Measurements from ENCODE around the gene TPBGL.

The TPBGL gene

GRCh38 chr11:75212411-75212810, 28.2 kb upstream of the TPBGL start:
- DNase-seq = no peak

DNA sequence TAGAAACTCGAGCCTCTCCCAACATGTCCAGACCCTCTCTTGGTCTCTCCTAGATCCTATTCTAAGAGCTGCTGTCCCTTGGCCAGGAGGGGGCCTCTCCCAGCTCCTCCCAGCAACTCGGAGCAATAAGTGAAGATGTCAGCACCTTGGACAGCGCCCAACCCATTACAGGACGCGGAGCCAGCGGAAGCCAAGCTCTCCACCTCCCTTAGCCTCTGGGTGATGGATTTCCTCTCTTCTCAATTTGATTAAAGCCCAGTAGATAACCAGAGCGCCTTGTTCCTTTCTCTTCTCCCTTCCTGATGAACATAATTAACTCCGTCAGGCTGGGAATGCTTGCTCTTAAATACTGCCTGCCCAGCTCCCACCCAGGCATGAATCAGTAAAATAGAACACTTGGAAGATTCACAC, 26.2 kb upstream of the TPBGL start:
- peak; percentile 58 for DNase-seq

DNA sequence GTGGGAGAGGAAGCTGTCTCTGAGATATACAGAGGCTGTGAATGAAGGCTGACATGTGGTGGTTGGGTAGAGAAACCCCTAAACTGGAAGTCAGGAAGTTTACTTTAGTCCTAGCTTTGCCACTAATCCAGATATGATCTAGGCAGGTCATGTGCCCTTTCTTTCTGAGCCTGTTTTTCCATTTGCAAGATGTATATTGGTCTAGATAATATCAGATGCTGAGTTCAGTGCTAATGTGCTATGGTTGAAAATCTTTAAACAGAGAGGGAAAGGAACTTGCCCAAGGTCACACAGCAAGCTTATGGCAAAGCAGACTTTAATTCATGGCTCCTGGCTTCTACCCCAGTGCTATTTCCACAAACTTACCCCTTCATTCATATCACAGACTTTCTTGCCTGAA, 25.7 kb upstream of the TPBGL start:
- DNase-seq = no peak

GRCh38 chr11:75219869-75220268, 20.7 kb upstream of the TPBGL start:
- DNase-seq = no peak

DNA sequence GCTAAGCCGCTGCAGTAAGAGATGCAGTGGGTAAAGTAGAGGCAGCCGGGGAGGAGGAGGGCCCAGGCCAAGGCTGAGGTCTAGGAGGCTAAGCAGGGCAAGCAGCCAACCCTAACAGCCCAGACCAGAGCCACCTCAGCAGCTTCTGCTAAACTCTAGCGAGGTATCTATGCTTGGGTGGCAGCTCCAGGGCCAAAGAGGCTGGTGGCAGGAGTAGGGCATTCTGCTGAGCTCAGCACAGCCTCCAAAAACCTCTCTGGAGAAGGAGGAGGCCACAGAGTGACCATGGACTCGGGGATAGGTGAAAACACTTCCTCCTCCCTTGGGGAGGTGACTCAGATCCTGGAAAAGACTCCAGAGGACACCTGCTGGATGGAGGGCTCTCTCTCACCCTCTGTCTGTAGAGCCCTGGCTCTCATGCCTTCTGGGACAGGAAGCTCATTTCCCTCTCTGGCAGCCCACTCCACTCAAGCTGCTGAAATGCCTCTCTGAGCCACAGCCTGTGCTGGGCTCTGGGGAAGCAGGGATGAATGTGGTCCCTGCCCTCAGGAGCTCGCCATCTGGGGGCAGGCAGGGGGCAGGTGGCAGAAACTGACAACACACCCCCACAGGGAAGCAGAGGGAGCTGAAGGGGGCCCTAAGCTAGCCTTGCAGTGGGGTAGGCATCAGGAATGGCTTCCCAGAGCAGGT, 16.5 kb upstream of the TPBGL start:
- DNase-seq = no peak

- DNase-seq = no peak
These were observed 14.8 kb upstream of the TPBGL start for GRCh38 chr11:75225794-75226193.

DNA sequence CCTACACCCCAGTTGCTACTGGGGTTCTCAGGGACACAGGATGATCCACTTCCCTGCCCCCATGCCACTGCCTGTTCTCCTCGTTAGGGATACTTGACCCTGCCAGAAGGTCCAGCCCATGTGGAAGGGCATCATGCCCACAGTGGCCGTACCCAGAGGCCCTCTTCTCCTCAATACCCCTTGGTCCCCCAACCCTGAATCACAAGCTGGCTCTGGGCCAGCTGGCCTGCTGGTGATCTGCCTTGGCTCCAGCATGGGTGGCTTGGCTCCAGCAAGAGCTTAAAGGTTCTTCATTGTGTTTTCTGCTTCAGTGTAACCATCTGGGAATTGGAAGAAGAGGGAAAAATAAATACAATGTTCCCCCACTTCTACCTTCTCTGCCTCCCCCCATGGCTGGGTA, 11.1 kb upstream of the TPBGL start:
- DNase-seq = no peak

- no peak for DNase-seq
These were observed 10.0 kb upstream of the TPBGL start for GRCh38 chr11:75230621-75231020.

- DNase-seq = peak; percentile 35
These were observed 6.8 kb upstream of the TPBGL start for GRCh38 chr11:75233754-75234172.

- no peak for DNase-seq
These were observed 4.5 kb upstream of the TPBGL start for GRCh38 chr11:75236062-75236461.

DNA sequence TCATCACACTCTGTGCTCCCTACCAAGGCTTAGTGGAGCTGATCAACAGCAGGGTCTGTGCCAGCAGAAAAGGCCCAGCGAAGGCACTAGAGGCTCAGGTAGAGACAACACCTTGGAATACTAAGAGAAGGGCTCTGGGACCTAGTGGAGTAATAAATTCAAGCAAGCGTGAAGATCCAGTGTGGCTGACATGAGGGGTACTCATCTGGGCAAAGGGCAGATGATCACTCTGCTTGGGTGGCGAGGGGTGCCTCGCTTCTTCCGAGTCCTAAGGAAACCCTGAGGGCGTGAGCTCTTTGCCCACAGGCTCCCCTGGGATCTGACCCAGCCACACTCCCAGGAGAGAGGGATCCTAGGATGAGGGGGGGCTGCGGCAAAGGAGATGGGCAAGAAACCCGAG, 3.5 kb upstream of the TPBGL start:
- no peak for DNase-seq

- DNase-seq = no peak
These were observed 1.8 kb upstream of the TPBGL start for GRCh38 chr11:75238595-75239440.

- no peak for DNase-seq
These were observed 863 bp upstream of the TPBGL start for GRCh38 chr11:75239531-75240290.

DNA sequence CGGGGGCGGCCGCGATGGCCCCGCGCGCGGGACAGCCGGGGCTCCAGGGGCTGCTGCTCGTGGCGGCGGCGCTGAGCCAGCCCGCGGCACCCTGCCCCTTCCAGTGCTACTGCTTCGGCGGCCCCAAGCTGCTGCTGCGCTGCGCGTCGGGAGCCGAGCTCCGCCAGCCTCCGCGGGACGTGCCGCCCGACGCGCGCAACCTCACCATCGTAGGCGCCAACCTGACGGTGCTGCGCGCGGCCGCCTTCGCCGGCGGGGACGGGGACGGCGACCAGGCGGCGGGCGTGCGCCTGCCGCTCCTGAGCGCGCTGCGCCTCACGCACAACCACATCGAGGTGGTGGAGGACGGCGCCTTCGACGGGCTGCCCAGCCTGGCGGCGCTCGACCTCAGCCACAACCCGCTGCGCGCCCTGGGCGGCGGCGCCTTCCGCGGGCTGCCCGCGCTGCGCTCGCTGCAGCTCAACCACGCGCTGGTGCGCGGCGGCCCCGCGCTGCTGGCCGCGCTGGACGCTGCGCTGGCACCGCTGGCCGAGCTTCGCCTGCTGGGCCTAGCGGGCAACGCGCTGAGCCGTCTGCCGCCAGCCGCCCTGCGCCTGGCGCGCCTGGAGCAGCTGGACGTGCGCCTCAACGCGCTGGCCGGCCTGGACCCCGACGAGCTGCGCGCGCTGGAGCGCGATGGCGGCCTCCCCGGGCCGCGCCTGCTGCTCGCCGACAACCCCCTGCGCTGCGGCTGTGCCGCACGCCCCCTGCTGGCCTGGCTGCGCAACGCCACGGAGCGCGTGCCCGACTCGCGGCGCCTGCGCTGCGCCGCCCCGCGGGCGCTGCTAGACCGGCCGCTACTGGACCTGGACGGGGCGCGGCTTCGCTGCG, 697 bp downstream of the TPBGL start:
- DNase-seq = peak; percentile 64

- no peak for DNase-seq
These were observed 1.5 kb downstream of the TPBGL start for GRCh38 chr11:75241906-75242644.

GRCh38 chr11:75242722-75243600, 2.4 kb downstream of the TPBGL start:
- DNase-seq = no peak

DNA sequence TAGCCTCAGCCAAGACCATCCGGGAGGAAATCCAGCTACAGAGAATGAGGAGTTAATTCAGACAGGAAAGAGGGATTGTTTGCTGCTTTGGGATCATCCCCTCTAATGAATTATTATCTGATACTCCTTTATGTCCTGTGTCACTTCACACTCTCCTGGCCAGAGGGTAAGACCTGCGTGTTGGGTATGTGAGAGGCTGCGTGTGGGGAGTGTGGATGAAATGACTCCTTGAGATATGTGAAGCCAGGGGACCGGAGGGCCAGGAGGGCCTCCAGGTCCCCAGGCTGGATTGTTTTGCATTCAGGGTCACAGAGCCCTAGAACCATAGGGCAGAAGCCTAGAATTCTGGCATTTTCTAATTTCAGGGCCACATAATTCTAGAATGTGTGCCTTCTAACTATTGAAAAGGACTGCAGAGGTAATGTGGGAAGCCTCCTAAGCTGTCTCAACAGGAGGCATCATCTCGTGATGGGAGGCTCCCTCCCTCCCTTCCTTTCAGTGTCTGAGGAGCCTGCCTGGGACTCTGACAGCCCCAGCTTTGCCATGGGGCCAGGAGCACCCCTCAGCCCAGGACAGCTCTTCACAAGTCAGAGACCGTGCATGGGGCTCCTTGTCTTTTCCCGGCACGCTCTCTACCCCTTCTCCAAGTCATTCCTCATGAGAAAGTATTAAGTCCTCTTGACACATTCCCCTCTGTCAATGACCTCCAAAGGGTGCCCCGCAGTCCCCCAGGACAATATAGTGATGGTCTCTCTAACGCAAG, 3.7 kb downstream of the TPBGL start:
- no peak for DNase-seq

GRCh38 chr11:75245356-75246005, 4.9 kb downstream of the TPBGL start:
- DNase-seq = no peak

DNA sequence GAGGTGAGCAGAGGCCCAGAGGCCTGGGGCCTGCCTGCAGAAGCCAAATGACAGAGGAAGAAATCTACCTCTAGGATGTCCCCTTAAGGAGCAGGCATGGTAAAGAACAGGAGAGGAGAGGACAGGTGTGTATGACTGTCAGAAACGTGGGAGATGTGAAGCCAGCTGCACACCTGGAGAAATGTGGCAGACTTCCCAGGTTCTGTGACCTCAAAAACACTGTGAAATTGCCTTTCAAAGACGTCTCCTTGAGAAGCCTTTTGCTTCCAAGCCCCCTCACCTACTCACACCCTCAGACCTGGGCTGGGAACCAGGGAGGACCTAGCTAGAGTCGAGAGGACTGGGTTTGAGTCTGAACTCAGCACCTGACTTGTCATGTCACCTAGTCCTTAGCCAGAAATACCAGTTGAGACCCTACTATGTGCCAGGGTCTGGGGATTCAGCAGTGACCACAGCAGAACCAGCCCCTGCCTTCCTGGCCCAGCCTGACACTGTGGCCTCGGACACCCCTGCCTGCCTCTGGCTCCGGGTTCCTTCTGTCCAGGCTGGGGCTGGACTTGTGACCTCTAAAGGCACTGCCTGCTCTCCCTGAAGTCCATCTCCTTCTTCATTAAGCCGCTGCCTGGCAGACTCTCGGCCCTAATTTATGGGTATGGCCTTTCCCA, 5.6 kb downstream of the TPBGL start:
- DNase-seq = no peak
